ENCODE results near the gene CFDP1. TPM values are rescaled to one million over a fixed set of nuclear protein-coding genes. Genes with fewer than 3 reads are reported as not detected.

CFDP1 gene
- polyA plus RNA-seq, 3 donors = 12.9 to 23.2 (median 19.0) TPM

- no peak for DNase-seq
- H3K27me3 ChIP-seq (ENCODE audit: control insufficient read depth in 2 of 2, insufficient read depth in 2 of 2, low read length in 2 of 2) = peaks cover 14 to 31% of the 10 kb centered on the region in 2 donors
- H3K79me2 ChIP-seq (ENCODE audit: insufficient read depth, low read length) = no peaks in the 10 kb centered on the region
- H4K20me1 ChIP-seq (ENCODE audit: insufficient read depth, low read length) = no peaks in the 10 kb centered on the region
- H3K9me3 ChIP-seq (replicated peaks in 1 of 2; ENCODE audit: control insufficient read depth in 1 of 2, insufficient read depth in 1 of 2, low read length in 2 of 2) = no peaks in the 10 kb centered on the region
- H3K4me2 ChIP-seq (replicated peaks; ENCODE audit: extremely low read depth, low read length, poor library complexity, severe bottlenecking) = no peak overlapping the region
- no peaks in the 10 kb centered on the region for H3K4me1 Mint-ChIP-seq
- WGBS (ENCODE audit: insufficient coverage) = 96% methylated on average over 4 of the region's 4 CpGs
- H3K36me3 ChIP-seq (replicated peaks in 1 of 2; ENCODE audit: control insufficient read depth in 1 of 2, insufficient read depth in 2 of 2, low read length in 2 of 2) = peaks cover 10 to 47% of the 10 kb centered on the region in 2 donors
- no peak overlapping the region for H3K9ac ChIP-seq (ENCODE audit: insufficient read depth, low read length, poor library complexity, severe bottlenecking)
- peaks cover 63 to 74% of the 10 kb centered on the region in 2 donors for H3K36me3 Mint-ChIP-seq
- H3K4me3 ChIP-seq (replicated peaks in 1 of 3; ENCODE audit: low read depth in 2 of 3, low read length in 3 of 3) = no peak overlapping the region
- H3K27ac Mint-ChIP-seq = no peak overlapping the region
- no peak overlapping the region for H3K27ac ChIP-seq (ENCODE audit: low read depth in 1 of 2, low read length in 2 of 2)
- H3K4me1 ChIP-seq (ENCODE audit: control insufficient read depth in 1 of 2, insufficient read depth in 2 of 2, low read length in 2 of 2) = no peaks in the 10 kb centered on the region
- intact Hi-C loops (cut with micrococcal nuclease) = no loop called here
- H2AFZ ChIP-seq (ENCODE audit: insufficient read depth, low read depth, low read length, poor library complexity, severe bottlenecking) = no peak overlapping the region
- H3K4me3 Mint-ChIP-seq = peak overlapping the region in 1 of 2 donors; percentile 53
- H3K9me3 Mint-ChIP-seq = peaks cover 0 to 6% (median 0%) of the 10 kb centered on the region in 7 donors
- H3K27me3 Mint-ChIP-seq (ENCODE audit: low read depth in 3 of 3) = peaks cover 44 to 76% (median 53%) of the 10 kb centered on the region in 3 donors
- TF ChIP-seq CTCF (IDR thresholded peaks at IDR 0.05) = no peak
Measured at GRCh38 chr16:75304521-75305363, 128.6 kb downstream of the CFDP1 start.

GRCh38 chr16:75301804-75302203 lies 131.5 kb downstream of the CFDP1 start:
- Histone ChIP-seq H3K4me3 (replicated peaks in 1 of 3; ENCODE audit: low read depth in 2 of 3, low read length in 3 of 3) (no peak overlapping the region), H3K9ac (ENCODE audit: insufficient read depth, low read length, poor library complexity, severe bottlenecking) (no peak overlapping the region), H2AFZ (ENCODE audit: insufficient read depth, low read depth, low read length, poor library complexity, severe bottlenecking) (no peak overlapping the region), H3K27ac (ENCODE audit: low read depth in 1 of 2, low read length in 2 of 2) (no peak overlapping the region), H3K36me3 (replicated peaks in 1 of 2; ENCODE audit: control insufficient read depth in 1 of 2, insufficient read depth in 2 of 2, low read length in 2 of 2) (peaks cover 10 to 71% of the 10 kb centered on the region in 2 donors), H3K9me3 (replicated peaks in 1 of 2; ENCODE audit: control insufficient read depth in 1 of 2, insufficient read depth in 1 of 2, low read length in 2 of 2) (no peaks in the 10 kb centered on the region), H3K27me3 (ENCODE audit: control insufficient read depth in 2 of 2, insufficient read depth in 2 of 2, low read length in 2 of 2) (peaks cover 2 to 12% of the 10 kb centered on the region in 2 donors), H4K20me1 (ENCODE audit: insufficient read depth, low read length) (no peaks in the 10 kb centered on the region), H3K4me2 (replicated peaks; ENCODE audit: extremely low read depth, low read length, poor library complexity, severe bottlenecking) (no peak overlapping the region), H3K4me1 (ENCODE audit: control insufficient read depth in 1 of 2, insufficient read depth in 2 of 2, low read length in 2 of 2) (no peaks in the 10 kb centered on the region), H3K79me2 (ENCODE audit: insufficient read depth, low read length) (no peaks in the 10 kb centered on the region)
- Mint-ChIP-seq H3K27ac (peak overlapping the region in 1 of 7 donors; percentile 4), H3K36me3 (peaks cover 85 to 86% of the 10 kb centered on the region in 2 donors), H3K4me1 (no peaks in the 10 kb centered on the region), H3K4me3 (no peak overlapping the region), H3K9me3 (peaks cover 0 to 6% (median 0%) of the 10 kb centered on the region in 7 donors), H3K27me3 (ENCODE audit: low read depth in 3 of 3) (peaks cover 34 to 61% (median 39%) of the 10 kb centered on the region in 3 donors)
- WGBS (ENCODE audit: insufficient coverage) = 71% methylated on average over 1 of the region's 1 CpG
- DNase-seq = no peak
- TF ChIP-seq CTCF (IDR thresholded peaks at IDR 0.05) = no peak
- intact Hi-C loops (cut with micrococcal nuclease) = no loop called here

Data from CD14-positive monocyte (primary cell).